NOMO-1 (cell line): ENCODE data around the gene IREB2.

Source experiments
- DNase-seq, 2 experiments: peaks; one replicate each; lab custom pipeline; 2025; ENCODE audit not compliant: unreplicated experiment in 2 of 2; lab: John Stamatoyannopoulos, UW

The IREB2 gene

GRCh38 chr15:78540141-78540870 is 102.3 kb downstream of the IREB2 start, which contains the start of gene PSMA4:
Gene PSMA4 (plus strand): TSS chr15:78540444. CDS start chr15:78541928, 1,484 bp downstream.
- peak; percentile 77 to 84 for DNase-seq

- peak; percentile 37 to 69 for DNase-seq
Observed at GRCh38 chr15:78540871-78541743, 103.1 kb downstream of the IREB2 start.

GRCh38 chr15:78541744-78542034 is 103.7 kb downstream of the IREB2 start:
- DNase-seq: no peak

GRCh38 chr15:78542647-78543046 is 104.6 kb downstream of the IREB2 start:
- no peak for DNase-seq

- DNase-seq: no peak
Observed at GRCh38 chr15:78550194-78550593, 112.2 kb downstream of the IREB2 start.

- no peak for DNase-seq
Observed at GRCh38 chr15:78550815-78551214, 112.8 kb downstream of the IREB2 start.
